Neuronal stem cell (in vitro differentiated cells): ENCODE measurements around the gene CELSR2.

ENCODE experiments used
- DNase-seq: peaks from one replicate; pipeline ENCODE4 v3.0.0-alpha.2; 2013; ENCODE audit warnings: low spot score
- H2AFZ ChIP-seq: one replicate; pipeline ENCODE4 v1.6.1; 2013; ENCODE audit warnings: mild to moderate bottlenecking, low read length, inconsistent platforms
- H2AK5ac ChIP-seq: 2 replicates; pipeline ENCODE4 v1.6.1; 2013; ENCODE audit warnings: low read depth, mild to moderate bottlenecking, inconsistent platforms, low read length, moderate library complexity, mixed read lengths
- H2BK120ac ChIP-seq: 2 replicates; pipeline ENCODE4 v1.6.1; 2013; ENCODE audit warnings: low read depth, mild to moderate bottlenecking, inconsistent platforms, low read length, moderate library complexity, mixed read lengths
- H2BK12ac ChIP-seq: one replicate; pipeline ENCODE4 v1.6.1; 2013; ENCODE audit warnings: low read length, inconsistent platforms
- H2BK15ac ChIP-seq: 2 replicates; pipeline ENCODE4 v1.6.1; 2013; ENCODE audit warnings: mild to moderate bottlenecking, low read length, inconsistent platforms, mixed read lengths
- H2BK5ac ChIP-seq: one replicate; pipeline ENCODE4 v1.6.1; 2013; ENCODE audit warnings: inconsistent platforms, mild to moderate bottlenecking, low read length, moderate library complexity
- H3K14ac ChIP-seq: one replicate; pipeline ENCODE4 v1.6.1; 2013; ENCODE audit warnings: low read length, inconsistent platforms
- H3K18ac ChIP-seq: 2 replicates; pipeline ENCODE4 v1.6.1; 2013; ENCODE audit warnings: low read length, inconsistent platforms
- H3K23ac ChIP-seq: 2 replicates; pipeline ENCODE4 v1.6.1; 2013; ENCODE audit warnings: low read depth, mild to moderate bottlenecking, mixed read lengths, low read length, inconsistent platforms; ENCODE audit not compliant: poor library complexity
- H3K27ac ChIP-seq: replicated peaks from 3 replicates; pipeline ENCODE4 v1.5.1; 2013; ENCODE audit warnings: low read length, inconsistent platforms
- H3K27me3 ChIP-seq, 3 experiments: 2 replicates each; pipeline ENCODE4 v1.6.1; 2013; ENCODE audit warnings: low read length in 3 of 3, mild to moderate bottlenecking in 2 of 3, inconsistent platforms in 1 of 3, low read depth in 1 of 3, mixed read lengths in 1 of 3, moderate library complexity in 1 of 3; ENCODE audit not compliant: control insufficient read depth in 3 of 3, insufficient read depth in 3 of 3
- H3K36me3 ChIP-seq, 2 donors: replicated peaks in 1 of 2; 2 replicates each; pipeline ENCODE4 v1.6.1; 2013; ENCODE audit warnings: low read length in 2 of 2; ENCODE audit not compliant: control insufficient read depth in 2 of 2, insufficient read depth in 2 of 2
- H3K4ac ChIP-seq: 2 replicates; pipeline ENCODE4 v1.6.1; 2013; ENCODE audit warnings: inconsistent platforms, mild to moderate bottlenecking, low read length, moderate library complexity
- H3K4me1 ChIP-seq, 2 donors: 1 replicate in 1 of 2; 2 replicates in 1 of 2; pipeline ENCODE4 v1.6.1; 2013; ENCODE audit warnings: low read length in 2 of 2, low read depth in 1 of 2; ENCODE audit not compliant: control insufficient read depth in 2 of 2, insufficient read depth in 1 of 2
- H3K4me2 ChIP-seq: one replicate; pipeline ENCODE4 v1.6.1; 2013; ENCODE audit warnings: mild to moderate bottlenecking, low read length, inconsistent platforms; ENCODE audit not compliant: insufficient read depth, poor library complexity, severe bottlenecking
- H3K4me3 ChIP-seq, 2 donors: 2 replicates each; pipeline ENCODE4 v1.5.1; 2013; ENCODE audit warnings: low read length in 2 of 2, mild to moderate bottlenecking in 2 of 2, inconsistent platforms in 1 of 2, moderate library complexity in 1 of 2
- H3K79me1 ChIP-seq: one replicate; pipeline ENCODE4 v1.6.1; 2013; ENCODE audit warnings: low read depth, mild to moderate bottlenecking, inconsistent platforms, low read length, moderate library complexity
- H3K9ac ChIP-seq: one replicate; pipeline ENCODE4 v1.6.1; 2013; ENCODE audit warnings: mild to moderate bottlenecking, low read depth, low read length, inconsistent platforms; ENCODE audit not compliant: poor library complexity
- H3K9me3 ChIP-seq, 2 donors: replicated peaks in 1 of 2; 2 replicates each; pipeline versions ENCODE3 to v1.6.1; 2013; ENCODE audit warnings: low read length in 2 of 2, mild to moderate bottlenecking in 2 of 2, inconsistent platforms in 1 of 2, low read depth in 1 of 2, mixed read lengths in 1 of 2, moderate library complexity in 1 of 2; ENCODE audit not compliant: control insufficient read depth in 2 of 2, insufficient read depth in 1 of 2
- H4K8ac ChIP-seq: one replicate; pipeline ENCODE4 v1.6.1; 2013; ENCODE audit warnings: low read depth, mild to moderate bottlenecking, inconsistent platforms, low read length, moderate library complexity
- H4K91ac ChIP-seq: one replicate; pipeline ENCODE4 v1.6.1; 2013; ENCODE audit warnings: low read length, low read depth, mild to moderate bottlenecking, inconsistent platforms; ENCODE audit not compliant: poor library complexity
- WGBS, 2 donors: extraction: QIAGEN DNeasy Blood & Tissue Kit; methylation state at CpG; one replicate each; pipeline ENCODE4 v1.1.7; 2013; ENCODE audit warnings: missing lambda C conversion rate in 2 of 2, mixed read lengths in 1 of 2; ENCODE audit not compliant: insufficient read length in 2 of 2, insufficient replicate concordance in 1 of 2; ENCODE audit errors: extremely low coverage in 2 of 2; 5-methylcytosine and 5-hydroxymethylcytosine counted together

CELSR2 gene

DNA sequence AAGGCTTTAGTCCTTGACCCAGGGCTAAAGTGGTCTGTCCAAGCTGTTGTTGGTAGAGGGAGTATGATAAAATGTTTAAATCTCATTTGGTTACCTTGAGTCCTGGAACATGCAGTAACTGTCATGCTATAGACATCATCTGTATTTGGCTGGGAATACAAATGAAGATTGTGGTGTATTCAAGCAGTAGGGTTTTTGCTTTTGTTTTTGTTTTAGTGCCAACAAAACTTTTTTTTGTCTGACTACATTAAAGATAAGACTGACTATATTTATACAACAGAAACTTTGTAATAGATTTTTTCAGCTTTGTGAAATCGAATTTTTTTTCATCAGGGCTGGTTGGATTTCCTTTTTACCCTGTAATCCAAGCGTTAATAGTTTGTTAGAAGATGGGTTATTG is 43.0 kb upstream of the CELSR2 start:
- Histone ChIP-seq H3K18ac (no peak overlapping the region), H3K9ac (no peak overlapping the region), H3K4me2 (no peak overlapping the region), H3K79me1 (no peaks in the 10 kb centered on the region), H3K23ac (no peak overlapping the region), H3K9me3 (no peaks in the 10 kb centered on the region), H2BK15ac (no peak overlapping the region), H2BK12ac (no peak overlapping the region), H3K4me1 (peaks cover 2% of the 10 kb centered on the region in 2 donors), H2AFZ (no peak overlapping the region), H3K4ac (no peak overlapping the region), H3K27ac (no peak overlapping the region), H3K36me3 (no peaks in the 10 kb centered on the region), H4K91ac (no peak overlapping the region), H3K14ac (no peak overlapping the region), H3K27me3 (no peaks in the 10 kb centered on the region), H2AK5ac (no peak overlapping the region), H4K8ac (no peak overlapping the region), H2BK120ac (no peak overlapping the region), H2BK5ac (no peak overlapping the region), H3K4me3 (no peak overlapping the region)
- WGBS, 2 donors, result no CpG with 5 or more reads among the region's 2 CpGs
- DNase-seq, result no peak

DNA sequence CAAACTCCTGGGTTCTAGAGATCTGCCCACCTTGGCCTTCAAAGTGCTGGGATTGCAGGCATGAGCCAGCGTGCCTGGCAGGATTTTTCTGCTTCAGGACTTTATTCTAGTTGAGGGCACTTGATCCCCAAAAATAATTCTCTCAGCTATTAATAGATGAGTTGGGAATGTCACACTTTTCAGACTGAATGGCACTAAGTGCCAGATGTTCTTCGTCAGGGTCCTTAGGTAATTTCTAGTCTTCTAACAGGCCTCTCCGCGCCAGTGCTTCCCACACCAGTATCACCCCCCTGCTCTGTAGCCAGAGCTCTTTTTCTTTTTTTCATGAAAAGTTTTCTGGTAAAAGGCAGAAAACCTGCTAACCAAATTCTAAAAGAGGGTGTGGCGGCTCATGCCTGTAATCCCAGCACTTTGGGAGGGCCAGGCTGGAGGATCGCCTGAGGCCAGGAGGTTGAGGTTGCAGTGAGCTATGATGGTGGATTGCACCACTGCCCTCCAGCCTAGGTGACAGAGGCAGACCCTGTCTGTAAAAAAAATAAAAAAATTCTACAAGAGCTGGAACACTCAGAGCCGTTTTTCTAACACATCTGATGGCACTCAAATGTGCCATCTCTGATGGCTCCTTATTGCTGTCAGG is 41.8 kb upstream of the CELSR2 start:
- no CpG with 5 or more reads among the region's 7 CpGs for WGBS, 2 donors
- Histone ChIP-seq H3K23ac (no peak overlapping the region), H3K27ac (no peak overlapping the region), H4K91ac (no peak overlapping the region), H3K9me3 (no peaks in the 10 kb centered on the region), H3K4me1 (no peaks in the 10 kb centered on the region), H4K8ac (no peak overlapping the region), H3K9ac (no peak overlapping the region), H3K14ac (no peak overlapping the region), H3K4me3 (no peak overlapping the region), H2BK12ac (no peak overlapping the region), H2AFZ (no peak overlapping the region), H2BK5ac (no peak overlapping the region), H3K36me3 (no peaks in the 10 kb centered on the region), H3K18ac (no peak overlapping the region), H3K4me2 (no peak overlapping the region), H3K4ac (no peak overlapping the region), H3K79me1 (no peaks in the 10 kb centered on the region), H2BK120ac (no peak overlapping the region), H2AK5ac (no peak overlapping the region), H2BK15ac (no peak overlapping the region), H3K27me3 (no peaks in the 10 kb centered on the region)
- no peak for DNase-seq

DNA sequence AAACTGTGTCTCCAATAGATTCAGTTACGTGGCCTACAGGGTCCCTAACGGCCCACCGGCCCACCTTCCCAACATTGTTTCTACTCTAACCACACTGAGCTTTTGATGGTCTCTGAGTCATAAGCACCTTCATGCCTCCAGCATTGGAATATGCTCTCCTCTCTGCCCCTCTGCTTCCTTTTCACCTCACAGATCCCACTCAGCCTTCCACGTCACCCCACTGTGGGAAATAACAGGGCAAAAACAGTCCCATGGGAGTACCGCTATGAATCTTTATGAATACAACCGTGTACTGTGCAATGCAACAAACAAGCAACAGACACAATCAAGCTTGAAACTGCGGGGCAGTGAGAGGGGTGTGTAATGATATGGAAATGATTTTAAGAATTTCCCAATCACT is 40.9 kb upstream of the CELSR2 start:
- no peaks in the 10 kb centered on the region for H3K79me1 ChIP-seq
- no peak for DNase-seq
- H4K8ac ChIP-seq, result no peak overlapping the region
- no peaks in the 10 kb centered on the region for H3K9me3 ChIP-seq
- H3K4me3 ChIP-seq, result no peak overlapping the region
- peak overlapping the region; percentile 37 for H2AFZ ChIP-seq
- H3K4me1 ChIP-seq, result peaks cover 1 to 2% of the 10 kb centered on the region in 2 donors
- no peaks in the 10 kb centered on the region for H3K36me3 ChIP-seq
- H3K27ac ChIP-seq, result no peak overlapping the region
- no peak overlapping the region for H3K4ac ChIP-seq
- H3K14ac ChIP-seq, result no peak overlapping the region
- no peak overlapping the region for H2BK5ac ChIP-seq
- no CpG with 5 or more reads among the region's 7 CpGs for WGBS, 2 donors
- no peak overlapping the region for H4K91ac ChIP-seq
- no peak overlapping the region for H3K18ac ChIP-seq
- no peak overlapping the region for H2BK12ac ChIP-seq
- H2BK120ac ChIP-seq, result no peak overlapping the region
- no peaks in the 10 kb centered on the region for H3K27me3 ChIP-seq
- H3K9ac ChIP-seq, result no peak overlapping the region
- no peak overlapping the region for H2AK5ac ChIP-seq
- H3K23ac ChIP-seq, result no peak overlapping the region
- no peak overlapping the region for H2BK15ac ChIP-seq
- no peak overlapping the region for H3K4me2 ChIP-seq

DNA sequence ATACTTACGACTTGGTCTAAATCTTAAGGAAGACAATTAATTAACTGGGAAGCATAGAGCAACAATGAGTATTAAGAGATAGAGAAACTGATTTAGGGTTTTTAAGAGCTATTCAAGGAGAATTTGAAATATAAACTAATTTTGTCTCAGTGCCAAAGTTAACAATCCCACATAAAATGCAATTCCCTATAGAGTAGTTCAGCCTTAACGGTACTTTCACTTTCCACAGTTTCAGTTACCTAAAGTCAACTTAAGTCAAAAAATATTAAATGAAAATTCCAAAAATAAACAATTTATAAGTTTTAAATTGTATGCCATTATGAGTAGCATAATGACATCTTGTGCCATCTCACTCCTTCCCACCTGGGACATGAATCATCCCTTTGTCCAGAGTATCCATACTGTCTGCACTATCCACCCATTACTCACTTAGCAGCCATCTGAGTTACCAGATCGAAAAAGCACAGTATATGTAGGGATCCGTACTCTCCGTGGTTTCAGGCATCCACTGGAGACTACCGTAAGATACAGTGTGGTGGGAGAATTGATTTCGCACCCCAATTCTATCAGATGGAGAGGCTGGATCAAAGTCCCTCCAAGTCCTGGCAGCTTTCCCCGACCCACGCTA is 40.4 kb upstream of the CELSR2 start:
- H2BK120ac ChIP-seq, result no peak overlapping the region
- H2BK5ac ChIP-seq, result no peak overlapping the region
- no peak overlapping the region for H3K23ac ChIP-seq
- no peak overlapping the region for H3K4me2 ChIP-seq
- H3K4me3 ChIP-seq, result no peak overlapping the region
- no peak overlapping the region for H3K18ac ChIP-seq
- no peak overlapping the region for H3K27ac ChIP-seq
- no peak overlapping the region for H4K91ac ChIP-seq
- H3K79me1 ChIP-seq, result no peaks in the 10 kb centered on the region
- no peak overlapping the region for H4K8ac ChIP-seq
- H3K9ac ChIP-seq, result no peak overlapping the region
- H2BK12ac ChIP-seq, result no peak overlapping the region
- H2BK15ac ChIP-seq, result no peak overlapping the region
- no peak overlapping the region for H3K4ac ChIP-seq
- H2AK5ac ChIP-seq, result no peak overlapping the region
- no peak for DNase-seq
- H3K14ac ChIP-seq, result no peak overlapping the region
- H3K4me1 ChIP-seq, result peaks cover 3% of the 10 kb centered on the region in 2 donors
- WGBS, 2 donors, result no CpG with 5 or more reads among the region's 9 CpGs
- peak overlapping the region; percentile 37 for H2AFZ ChIP-seq
- H3K27me3 ChIP-seq, result no peaks in the 10 kb centered on the region
- H3K36me3 ChIP-seq, result no peaks in the 10 kb centered on the region
- peaks cover 0 to under 1% of the 10 kb centered on the region in 2 donors for H3K9me3 ChIP-seq
